Measurements from ENCODE around the gene LYAR.
"Not testable (repeated sequence)": the region's sequence is repeated elsewhere in the genome, so short reads cannot be mapped to it uniquely, and the experiment has no call there.

The LYAR gene

DNA sequence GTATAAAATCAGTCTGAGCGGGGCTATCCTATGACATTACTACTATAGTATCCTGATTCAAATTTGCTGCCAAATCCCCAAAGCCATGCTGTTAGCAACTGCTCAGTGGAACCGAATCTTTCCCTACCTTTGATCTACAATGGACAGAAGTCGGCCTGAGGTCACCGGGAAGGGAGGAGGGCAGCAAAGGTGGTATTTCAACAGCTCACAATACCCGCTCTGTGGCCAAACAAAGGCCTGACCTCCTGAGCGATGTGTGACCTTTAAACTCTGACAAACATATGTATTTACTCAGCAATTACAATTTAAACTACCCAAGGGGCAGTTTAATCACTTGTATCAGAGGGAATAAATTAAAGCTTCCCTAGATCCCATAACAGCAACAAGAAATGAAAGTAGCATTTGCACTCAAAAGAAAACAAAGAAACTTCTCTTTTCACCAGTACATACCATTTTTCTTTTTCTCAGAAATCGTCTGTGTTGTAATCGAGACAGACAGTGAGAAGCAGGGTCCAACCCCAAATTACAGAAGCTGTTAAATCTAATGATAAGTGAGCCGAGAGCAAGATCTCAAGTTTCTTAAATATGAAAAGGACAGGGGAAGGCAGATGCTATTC is 30.4 kb downstream of the LYAR start:
- no peak for DNase-seq

DNA sequence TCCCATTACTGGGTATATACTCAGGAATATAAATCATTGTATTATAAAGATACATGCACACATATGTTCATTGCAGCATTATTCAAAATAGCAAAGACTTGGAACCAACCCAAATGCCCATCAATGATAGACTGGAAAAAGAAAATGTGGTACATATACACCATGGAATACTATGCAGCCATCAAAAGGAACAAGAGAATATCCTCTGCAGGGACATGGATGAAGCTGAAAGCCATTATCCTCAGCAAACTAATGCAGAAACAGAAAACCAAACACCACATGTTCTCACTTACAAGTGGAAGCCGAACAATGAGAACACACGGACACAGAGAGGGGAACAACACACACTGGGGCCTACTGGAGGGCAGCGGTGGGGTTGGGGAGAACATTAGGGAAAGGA is 32.2 kb downstream of the LYAR start:
- DNase-seq = not testable (repeated sequence)

DNA sequence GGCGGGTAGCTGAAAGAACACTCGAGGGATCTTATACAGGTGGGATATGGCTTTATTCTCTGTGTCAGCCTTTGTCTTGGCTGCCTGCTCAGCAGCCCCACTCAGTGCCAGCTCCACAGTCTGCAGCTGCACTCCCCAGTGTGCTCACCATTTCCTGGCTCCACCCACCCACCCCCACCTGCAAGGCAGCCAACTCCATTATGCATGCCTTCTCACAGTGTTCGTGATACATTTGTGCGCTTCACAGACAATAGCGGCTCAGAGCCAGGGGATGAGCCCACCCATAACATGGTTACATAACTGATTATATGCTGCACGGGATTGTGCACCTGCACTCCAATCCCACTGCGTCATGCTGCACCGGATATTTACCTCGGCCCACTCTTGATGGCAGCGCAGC is 33.2 kb downstream of the LYAR start:
- no peak for DNase-seq

DNA sequence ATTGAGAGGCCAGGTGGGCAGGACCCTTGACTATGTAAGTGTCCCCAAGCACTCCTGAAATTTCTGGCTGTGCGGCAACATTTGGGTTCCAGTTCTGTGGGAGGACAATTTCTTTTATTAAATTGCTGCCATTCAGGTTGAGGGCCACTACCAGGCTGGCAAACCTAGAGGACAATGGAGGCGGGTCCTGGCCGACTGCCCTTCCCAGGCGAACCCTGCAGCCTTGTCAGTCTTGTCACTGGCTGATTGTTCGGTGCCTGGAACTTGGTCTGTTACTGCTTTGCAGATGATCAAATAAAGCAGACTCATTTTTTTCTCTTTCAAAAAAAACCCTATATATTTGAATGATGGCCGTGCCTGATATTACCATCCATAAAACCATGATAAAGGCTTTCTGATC is 35.3 kb downstream of the LYAR start:
- no peak for DNase-seq

DNA sequence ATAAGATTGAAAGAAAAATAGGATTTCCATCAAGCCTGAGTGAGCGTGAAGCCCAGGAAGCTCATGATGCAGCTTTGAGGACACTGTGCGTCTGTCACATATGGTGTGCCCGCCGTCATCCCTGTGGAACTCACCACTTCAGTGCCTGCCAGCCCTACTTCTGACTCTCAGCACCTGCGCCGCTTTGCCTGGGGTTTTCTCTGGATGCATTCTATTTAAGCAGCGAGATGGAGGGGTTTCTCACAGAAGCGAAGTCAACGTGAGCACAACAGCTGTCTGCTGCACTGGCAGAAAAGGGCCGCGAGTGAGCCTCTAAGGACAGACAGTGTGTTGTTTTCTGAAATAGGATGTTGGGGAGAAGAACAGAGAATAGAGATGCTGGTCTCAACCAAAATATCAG is 35.8 kb downstream of the LYAR start:
- no peak for DNase-seq

DNA sequence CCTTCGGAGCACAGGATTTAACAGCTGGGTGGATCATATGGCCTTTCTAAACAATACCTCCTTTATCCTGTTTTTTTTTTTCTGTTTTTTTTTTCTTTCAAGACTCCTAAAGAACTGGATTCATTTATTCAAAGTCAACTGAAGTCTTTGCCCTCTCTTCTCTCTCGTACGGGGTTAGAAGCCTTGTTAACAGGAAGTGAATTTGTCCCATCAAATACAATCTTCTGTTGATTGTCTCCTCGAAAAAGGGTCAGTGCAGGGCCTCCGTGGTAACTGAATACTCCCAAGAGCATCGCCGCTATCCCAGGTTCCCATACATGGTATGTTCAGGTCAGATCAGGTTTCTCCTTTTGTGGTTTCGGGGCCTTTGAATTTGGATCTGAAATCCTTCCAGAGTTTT is 40.1 kb downstream of the LYAR start:
- DNase-seq = no peak

DNA sequence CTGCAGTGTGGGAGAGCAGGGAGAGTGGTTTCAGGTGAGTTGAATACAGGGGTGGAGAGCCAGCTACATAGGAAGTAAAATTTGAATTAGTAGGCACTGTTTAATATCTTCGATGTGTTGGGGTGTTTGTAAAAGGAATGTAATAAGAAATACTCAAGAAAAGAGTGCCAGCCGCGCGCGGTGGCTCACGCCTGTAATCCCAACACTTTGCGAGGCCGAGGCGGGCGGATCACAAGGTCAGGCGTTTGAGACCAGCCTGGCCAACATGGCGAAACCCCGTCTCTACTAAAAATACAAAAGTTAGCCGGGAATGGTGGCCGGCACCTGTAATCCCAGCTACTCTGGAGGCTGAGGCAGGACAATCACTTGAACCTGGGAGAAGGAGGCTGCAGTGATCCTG is 40.6 kb downstream of the LYAR start:
- DNase-seq = not testable (repeated sequence)

DNA sequence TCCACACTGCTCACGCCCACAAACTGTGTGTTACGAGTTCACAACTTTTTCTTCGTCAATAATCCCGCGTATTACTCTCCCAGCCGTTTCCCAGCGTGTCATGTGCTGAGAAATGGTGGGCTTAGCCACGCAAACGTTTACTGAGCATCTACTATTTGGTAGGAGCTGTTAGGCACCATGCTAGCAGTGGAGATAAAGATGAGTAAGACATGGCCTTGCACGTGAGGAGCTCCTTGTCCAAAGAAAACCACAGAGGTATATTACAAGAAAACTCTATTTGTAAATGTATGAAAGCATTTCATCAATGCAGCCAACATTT is 41.1 kb downstream of the LYAR start:
- no peak for DNase-seq

DNA sequence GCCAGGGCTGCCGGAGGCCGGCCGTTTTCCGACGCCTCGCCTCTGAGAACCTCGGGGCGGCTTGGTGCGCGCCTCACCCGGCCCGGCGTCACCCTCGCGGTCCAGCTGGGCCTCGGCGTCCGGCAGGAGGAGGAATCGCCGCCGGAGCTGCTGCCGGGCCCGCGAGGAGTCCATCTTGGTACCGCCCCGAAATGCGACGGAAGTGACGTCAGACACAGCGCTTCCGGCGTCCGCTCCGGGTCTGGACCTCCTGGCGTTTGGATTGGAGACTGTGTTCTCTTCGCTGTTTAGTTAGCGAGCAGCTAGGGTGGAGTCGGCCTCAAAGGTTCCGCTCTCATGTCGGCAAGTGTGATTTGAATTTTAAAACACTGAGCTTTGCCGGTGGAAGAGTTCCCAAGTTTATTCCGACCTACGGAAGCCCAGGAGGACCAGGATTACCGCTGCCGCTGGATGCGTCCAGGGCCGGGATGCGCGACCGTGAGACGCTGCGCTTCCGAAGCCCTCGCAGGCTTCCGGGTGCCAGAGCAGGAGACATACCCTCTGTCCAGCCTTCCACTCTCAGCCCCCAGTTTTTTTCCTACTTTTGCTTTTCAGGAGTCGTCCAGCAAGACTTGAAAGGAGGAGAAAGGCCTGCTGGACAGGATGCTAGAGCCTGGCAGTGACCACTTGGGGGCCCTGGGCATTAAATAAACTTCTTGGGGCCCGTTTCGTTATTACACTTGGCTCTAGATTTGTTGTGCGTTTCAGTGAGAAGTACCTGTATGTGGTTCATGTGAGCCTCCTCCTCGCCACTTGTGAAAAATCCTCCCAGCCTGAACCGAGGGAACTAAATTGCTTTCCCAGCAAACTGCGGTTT is 41.7 kb downstream of the LYAR start, which contains the start of gene TMEM128:
TMEM128 (minus strand) TSS at position 195 of the 856 bp plus-strand sequence; CDS start at position 174, 21 bp downstream.
- peak; percentile 78 for DNase-seq

DNA sequence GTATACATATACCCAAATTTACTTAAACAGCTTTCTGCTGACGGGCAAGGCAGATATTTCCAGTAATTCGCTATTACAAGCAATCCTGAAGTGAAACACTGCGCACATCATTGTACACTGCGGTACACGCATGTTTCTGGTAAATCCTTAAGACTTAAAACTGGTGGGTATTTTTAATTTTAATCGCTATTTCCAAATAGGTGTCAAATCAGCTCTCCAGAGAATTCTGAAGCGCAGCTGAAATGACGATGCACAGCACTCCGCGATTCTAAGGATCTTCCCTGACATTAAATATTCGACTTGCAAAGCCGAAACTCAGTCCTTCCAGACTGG is 42.3 kb downstream of the LYAR start:
- no peak for DNase-seq

DNA sequence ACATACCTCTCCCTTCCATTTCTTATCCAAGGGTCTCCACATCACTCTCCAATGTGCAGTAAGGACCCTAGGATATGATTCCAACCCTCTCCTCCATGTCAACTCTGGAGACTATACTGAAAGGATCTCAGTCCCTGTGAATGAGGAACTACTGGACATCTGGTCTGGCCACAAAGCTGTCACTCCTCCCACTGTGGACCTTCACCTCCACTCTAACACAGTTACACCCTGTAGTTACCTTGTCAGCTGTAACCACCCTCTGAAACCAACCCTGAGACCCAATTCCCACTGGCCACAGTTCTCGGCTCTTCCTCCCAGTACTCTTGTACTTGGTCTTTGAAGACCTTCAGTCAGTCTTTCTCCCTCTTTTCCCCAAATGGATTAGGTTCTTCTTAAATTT is 44.8 kb downstream of the LYAR start:
- DNase-seq = no peak

DNA sequence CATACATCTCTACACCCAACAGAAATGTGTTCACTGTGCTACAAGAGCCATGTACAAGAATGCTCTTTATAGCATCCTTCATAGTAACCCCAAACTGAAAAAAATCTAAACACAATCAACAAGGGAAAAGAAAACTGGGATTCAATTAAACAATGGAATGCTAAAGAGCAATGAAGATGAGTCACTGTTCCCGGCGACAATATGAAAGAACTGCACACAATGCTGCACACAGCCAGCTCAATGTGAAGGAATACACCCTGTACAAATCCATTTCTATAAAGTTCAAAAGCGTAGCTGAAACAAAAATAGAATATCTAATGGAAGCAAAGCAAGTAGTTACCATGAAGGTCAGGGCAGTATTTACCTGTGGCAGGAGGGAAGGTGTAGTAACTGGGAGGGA is 50.4 kb downstream of the LYAR start:
- DNase-seq = not testable (repeated sequence)

DNA sequence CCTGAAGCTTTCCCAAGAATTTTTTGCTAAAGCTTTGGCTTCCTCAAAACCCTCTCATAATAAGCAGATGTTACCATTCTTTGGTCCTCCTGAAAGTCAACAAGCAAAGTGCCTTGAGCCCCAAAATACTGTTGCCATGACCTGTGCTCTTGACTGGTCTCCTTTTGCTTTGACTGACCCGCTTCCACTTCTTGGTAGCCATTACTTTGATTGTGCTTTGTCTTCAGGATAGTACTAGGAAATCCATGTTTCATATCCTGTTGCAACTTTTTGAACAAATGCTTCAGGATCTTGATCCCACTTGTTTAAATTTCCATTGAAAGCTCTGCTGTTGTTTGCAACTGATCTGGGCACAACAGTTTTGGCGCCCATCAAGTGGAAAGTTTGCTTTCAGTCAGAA is 56.3 kb downstream of the LYAR start:
- no peak for DNase-seq

DNA sequence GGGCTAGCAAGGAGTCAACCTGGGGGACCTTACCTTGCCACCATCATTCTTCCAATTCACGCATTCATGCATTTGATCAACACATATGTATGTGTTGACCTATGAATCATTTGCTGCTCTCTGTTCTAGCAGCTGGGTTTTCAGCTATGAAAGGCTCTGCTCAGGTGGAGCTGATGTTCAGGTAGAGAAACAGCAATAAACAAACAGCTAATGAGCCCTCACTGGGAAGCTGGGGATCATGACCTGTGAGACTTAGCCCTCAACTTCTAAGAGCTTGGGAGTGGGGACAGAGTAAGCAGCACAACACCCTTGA is 61.6 kb downstream of the LYAR start:
- DNase-seq = no peak

DNA sequence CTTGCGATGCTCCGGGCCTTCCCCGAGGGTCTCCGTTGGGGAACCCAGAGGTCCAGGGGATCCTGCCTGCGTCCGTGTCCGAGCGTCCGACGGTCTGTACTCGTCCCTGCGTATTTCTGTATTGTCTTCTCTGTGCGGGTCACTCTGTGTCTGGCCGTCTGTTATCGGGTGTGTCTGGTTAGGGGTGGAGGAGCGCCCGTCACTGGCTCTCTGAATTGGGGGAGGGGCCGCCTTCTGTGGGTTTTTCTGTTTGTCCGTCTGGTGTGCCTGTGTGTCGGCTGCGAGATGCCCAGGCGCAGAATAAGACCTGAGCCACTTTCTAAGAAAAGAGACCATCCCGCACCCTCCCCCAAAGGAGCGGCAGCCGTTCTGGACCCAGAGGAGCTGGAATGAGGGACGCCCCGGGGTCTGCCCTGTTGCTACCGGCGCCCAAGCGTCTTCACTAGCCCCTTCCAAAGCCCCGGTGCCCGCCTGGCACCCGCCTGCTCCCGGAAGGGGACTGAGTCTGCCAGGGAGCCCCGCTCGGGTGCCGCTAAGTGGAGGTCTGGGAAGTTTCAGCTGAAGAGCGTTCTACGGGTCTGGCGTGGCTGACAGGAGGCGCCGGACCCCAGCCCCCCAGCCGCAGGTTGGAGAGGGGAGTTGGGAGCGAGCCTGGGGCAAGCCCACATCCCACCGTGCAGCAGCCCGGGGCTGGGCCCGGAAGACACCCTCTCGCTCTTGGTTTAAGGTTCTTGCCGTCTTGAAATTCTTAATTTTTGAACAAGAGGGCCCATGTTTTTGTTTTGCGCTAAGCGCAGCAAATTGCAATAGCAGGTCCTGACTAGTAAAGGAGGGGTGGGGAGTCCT is 62.2 kb downstream of the LYAR start:
- DNase-seq = no peak

DNA sequence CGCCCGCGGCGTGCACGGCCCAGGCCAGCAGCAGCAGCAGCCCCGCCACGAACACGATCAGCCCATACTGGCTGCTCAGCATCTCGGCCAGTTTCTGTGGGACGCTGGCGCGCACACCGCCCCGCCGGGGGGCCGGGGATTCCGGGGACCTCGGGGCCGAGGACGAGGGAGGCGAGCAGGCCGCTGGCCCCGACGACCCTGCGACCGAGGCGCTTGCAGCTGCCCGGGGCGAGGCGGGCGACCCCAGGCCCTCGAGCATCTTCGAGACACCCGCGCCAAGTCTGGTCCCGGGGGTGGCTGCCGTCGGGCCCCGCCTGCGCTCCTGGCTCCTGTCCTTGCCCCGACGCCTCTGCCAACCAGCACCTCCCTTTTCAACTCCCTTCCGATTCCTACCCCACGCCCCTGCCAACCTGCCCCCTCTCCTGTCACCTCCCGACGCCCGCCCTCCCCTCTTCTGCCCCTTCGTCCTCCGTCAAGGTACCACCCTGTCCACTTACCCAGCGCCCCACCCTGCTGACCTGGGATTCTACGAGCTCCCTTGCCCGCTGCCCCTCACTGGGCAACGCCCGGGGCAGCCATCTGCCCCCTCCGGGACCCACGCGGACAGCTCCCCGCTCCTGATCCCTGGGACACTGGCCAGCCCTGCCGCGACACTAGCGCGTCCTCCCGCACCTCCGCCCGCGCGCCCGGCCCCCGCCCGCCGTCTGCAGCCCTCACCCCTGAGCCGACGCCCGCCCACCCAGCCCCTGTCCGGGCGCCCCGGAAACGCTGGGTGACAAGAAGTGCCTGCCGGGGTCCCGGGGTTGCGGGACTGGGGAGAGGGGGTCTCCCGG is 63.1 kb downstream of the LYAR start, which contains the start of gene OTOP1:
OTOP1 (minus strand) TSS at position 324 of the 833 bp plus-strand sequence; CDS start at position 259, 65 bp downstream.
- no peak for DNase-seq

DNA sequence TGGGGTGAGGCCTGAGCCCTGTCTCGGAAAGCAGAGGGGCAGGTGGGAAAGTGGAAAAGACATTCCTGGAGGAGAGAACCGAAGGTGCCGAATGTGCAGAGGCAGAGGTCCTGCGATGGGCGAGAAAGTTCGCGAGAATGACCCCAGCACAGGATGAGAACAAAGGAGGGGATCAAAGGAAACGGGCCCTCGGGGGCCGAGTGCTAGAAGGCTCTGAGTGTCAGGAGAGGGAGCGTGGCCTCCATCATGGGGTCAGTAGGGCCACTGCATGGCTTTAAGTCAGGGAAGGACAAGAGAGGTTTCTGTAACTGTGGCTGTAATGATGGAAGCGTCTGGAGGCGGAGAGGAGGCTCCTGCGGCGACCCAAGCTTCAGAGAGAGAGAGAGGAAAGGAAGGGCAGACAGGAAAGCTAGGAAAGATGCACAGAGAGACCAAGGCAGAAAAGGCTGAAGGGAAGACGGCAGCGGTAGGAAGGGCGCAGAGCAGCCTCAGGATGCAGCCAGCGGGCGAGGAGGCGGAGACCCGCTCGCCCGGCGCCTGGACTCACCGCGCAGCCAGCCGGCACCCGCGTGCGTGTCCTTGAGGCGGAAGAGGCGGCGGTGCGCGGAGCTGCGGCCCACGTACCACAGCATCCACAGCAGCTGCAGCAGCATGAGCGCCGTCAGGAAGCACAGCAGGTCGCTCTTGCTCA is 63.9 kb downstream of the LYAR start:
- DNase-seq = no peak

All from NCI-H510A (cell line).